HEK293T (cell line): ENCODE data around the gene NTN3.

Experiments
- CTCF ChIA-PET: fragments of 350-600 bp; formaldehyde crosslinking; extraction: SDS; loops from one replicate; lab custom pipeline; 2021; ENCODE audit warnings: antibody characterized with exemption, inconsistent platforms; lab: Yijun Ruan, JAX
- POLR2A ChIA-PET: fragments of 350-600 bp; formaldehyde crosslinking; extraction: SDS; loops from one replicate; lab custom pipeline; 2020; ENCODE audit warnings: antibody characterized with exemption, inconsistent platforms; lab: Yijun Ruan, JAX
- DNase-seq: peaks from one replicate; pipeline ENCODE4 v3.0.0; 2012; ENCODE audit warnings: mixed read lengths; ENCODE audit errors: extremely low spot score
- ARNT ChIP-seq: fragments of 450-650 bp; IDR thresholded peaks from 2 replicates; pipeline ENCODE4 v1.6.1; 2017; ENCODE audit warnings: mild to moderate bottlenecking
- BHLHE40 ChIP-seq: fragments of 450-650 bp; IDR thresholded peaks from 2 replicates; pipeline ENCODE4 v1.6.1; 2016; ENCODE audit warnings: mild to moderate bottlenecking, moderate library complexity, borderline replicate concordance
- CTBP1 ChIP-seq: fragments of 450-650 bp; IDR thresholded peaks from 2 replicates; pipeline ENCODE4 v1.6.1; 2016; ENCODE audit warnings: borderline replicate concordance
- ELF4 ChIP-seq: fragments of 450-650 bp; IDR thresholded peaks from 2 replicates; pipeline ENCODE4 v1.6.1; 2017; ENCODE audit warnings: antibody characterized with exemption
- FOXA1 ChIP-seq: fragments of 450-650 bp; IDR thresholded peaks from 2 replicates; pipeline ENCODE4 v1.6.1; 2016; ENCODE audit warnings: mild to moderate bottlenecking
- FOXK2 ChIP-seq: fragments of 450-650 bp; IDR thresholded peaks from 2 replicates; pipeline ENCODE4 v1.6.1; 2016; ENCODE audit warnings: mild to moderate bottlenecking
- FOXM1 ChIP-seq: fragments of 450-650 bp; IDR thresholded peaks from 2 replicates; pipeline ENCODE4 v1.6.1; 2017; ENCODE audit warnings: mild to moderate bottlenecking, borderline replicate concordance
- HDGF ChIP-seq: fragments of 450-650 bp; IDR thresholded peaks from 2 replicates; pipeline ENCODE4 v1.6.1; 2017; ENCODE audit warnings: antibody characterized with exemption, borderline replicate concordance
- L3MBTL2 ChIP-seq: fragments of 450-650 bp; conservative IDR thresholded peaks from 2 replicates; pipeline ENCODE4 v1.6.1; 2016; ENCODE audit warnings: mild to moderate bottlenecking
- LEF1 ChIP-seq: fragments of 450-650 bp; IDR thresholded peaks from 2 replicates; pipeline ENCODE4 v1.6.1; 2017; ENCODE audit warnings: mild to moderate bottlenecking, borderline replicate concordance
- NFRKB ChIP-seq: fragments of 450-650 bp; IDR thresholded peaks from 2 replicates; pipeline ENCODE4 v1.6.1; 2016; ENCODE audit warnings: mild to moderate bottlenecking, moderate library complexity
- PKNOX1 ChIP-seq: fragments of 450-650 bp; IDR thresholded peaks from 2 replicates; pipeline ENCODE4 v1.6.1; 2016
- SP1 ChIP-seq: fragments of 450-650 bp; IDR thresholded peaks from 2 replicates; pipeline ENCODE4 v1.6.1; 2017
- SUZ12 ChIP-seq: fragments of 450-650 bp; IDR thresholded peaks from 2 replicates; pipeline ENCODE4 v1.6.1; 2016; ENCODE audit warnings: mild to moderate bottlenecking
- TARDBP ChIP-seq: fragments of 450-650 bp; IDR thresholded peaks from 2 replicates; pipeline ENCODE4 v1.6.1; 2016
- ZNF384 ChIP-seq: fragments of 450-650 bp; IDR thresholded peaks from 2 replicates; pipeline ENCODE4 v1.6.1; 2016

Gene NTN3

GRCh38 chr16:2425825-2426430 lies 45.2 kb upstream of the NTN3 start:
- TF ChIP-seq FOXK2 (no peak), CTBP1 (no peak), TARDBP (no peak), L3MBTL2 (no peak), ELF4 (no peak), LEF1 (no peak)
- POLR2A ChIA-PET = interaction anchor here (1.5 to 2.3 kb wide), 2 partner anchors 15 to 19 kb away, joined by 3 to 6 read pairs; no protein-coding TSS in a partner anchor
- CTCF ChIA-PET = interaction anchor here (1.1 kb wide), 1 partner anchor 12 kb away, joined by 3 read pairs; no protein-coding TSS in a partner anchor
- no peak for DNase-seq

GRCh38 chr16:2426941-2427361 lies 44.1 kb upstream of the NTN3 start:
- CTCF ChIA-PET = interaction anchor here (0.6 to 0.9 kb wide), 2 partner anchors 8 to 174 kb away, joined by 3 read pairs; no protein-coding TSS in a partner anchor
- POLR2A ChIA-PET = interaction anchor here (1.1 to 2.6 kb wide), 5 partner anchors 14 to 158 kb away, joined by 3 to 7 read pairs (median 5); partner anchors contain the start of gene TEDC2
- DNase-seq = no peak
- TF ChIP-seq ZNF384 (no peak), TARDBP (no peak), NFRKB (no peak), L3MBTL2 (no peak), FOXK2 (no peak), FOXA1 (no peak), HDGF (no peak), SUZ12 (no peak)

- no peak for DNase-seq
- ChIA-PET POLR2A (interaction anchor here (0.9 to 2.6 kb wide), 8 partner anchors 13 to 159 kb away, joined by 3 to 7 read pairs (median 3); partner anchors contain the start of genes TBC1D24 and TEDC2), CTCF (interaction anchor here (0.6 to 1.5 kb wide), 3 partner anchors 9 to 175 kb away, joined by 3 read pairs; no protein-coding TSS in a partner anchor)
- TF ChIP-seq ELF4 (no peak), NFRKB (no peak), SP1 (no peak), BHLHE40 (no peak), HDGF (no peak), FOXK2 (no peak), FOXM1 (no peak), SUZ12 (no peak), ARNT (no peak), TARDBP (no peak), FOXA1 (no peak), CTBP1 (no peak), L3MBTL2 (no peak), PKNOX1 (no peak), ZNF384 (no peak)
Measured at GRCh38 chr16:2427526-2427925, 43.6 kb upstream of the NTN3 start.

GRCh38 chr16:2428051-2428783 lies 42.9 kb upstream of the NTN3 start:
- TF ChIP-seq FOXM1 = no peak
- POLR2A ChIA-PET = interaction anchor here (0.9 to 2.6 kb wide), 10 partner anchors 9 to 160 kb away, joined by 3 to 7 read pairs (median 4); partner anchors contain the start of genes TBC1D24 and TEDC2
- peak; percentile 22 for DNase-seq
- CTCF ChIA-PET = interaction anchor here (1.1 to 1.5 kb wide), 2 partner anchors 9 to 73 kb away, joined by 3 read pairs; no protein-coding TSS in a partner anchor

- POLR2A ChIA-PET = interaction anchor here (0.9 to 2.6 kb wide), 6 partner anchors 8 to 78 kb away, joined by 3 to 7 read pairs (median 4); partner anchors contain the start of genes TBC1D24 and TEDC2
- DNase-seq = no peak
- CTCF ChIA-PET = interaction anchor here (1.1 to 1.5 kb wide), 2 partner anchors 10 to 73 kb away, joined by 3 read pairs; no protein-coding TSS in a partner anchor
- TF ChIP-seq NFRKB (no peak), ZNF384 (no peak), PKNOX1 (no peak), FOXK2 (no peak), LEF1 (0 out of 2 replicates have a peak, but pooled peaks have one; percentile 17), FOXA1 (no peak), SP1 (no peak), TARDBP (no peak), BHLHE40 (no peak), ARNT (no peak), L3MBTL2 (peak; percentile 94), CTBP1 (no peak), FOXM1 (no peak), HDGF (no peak)
Measured at GRCh38 chr16:2428784-2429033, 42.4 kb upstream of the NTN3 start.

- peak; percentile 98 for DNase-seq
- ChIA-PET POLR2A (interaction anchor here (1.0 to 2.6 kb wide), 5 partner anchors 8 to 72 kb away, joined by 3 to 7 read pairs (median 7); partner anchors contain the start of gene TEDC2), CTCF (interaction anchor here (1.1 to 1.5 kb wide), 2 partner anchors 10 to 72 kb away, joined by 3 read pairs; no protein-coding TSS in a partner anchor)
- TF ChIP-seq ELF4 (no peak), NFRKB (no peak), LEF1 (no peak), ARNT (no peak), FOXM1 (peak; percentile 99), L3MBTL2 (peak; percentile 42), SP1 (peak; percentile 75)
Measured at GRCh38 chr16:2429034-2429770, 41.9 kb upstream of the NTN3 start, which contains the start of gene CCNF. CCNF (plus strand) TSS chr16:2429447; CDS start chr16:2429482, 35 bp downstream.
